Brain pericyte (primary cell): Measurements from ENCODE around the gene PEX16.
"Not testable (repeated sequence)": the region's sequence is repeated elsewhere in the genome, so short reads cannot be mapped to it uniquely, and the experiment has no call there.

Experiments
- DNase-seq: peaks from one replicate; pipeline ENCODE4 v3.0.0-alpha.2; 2012; ENCODE audit warnings: low read depth, low spot score

Gene PEX16

DNA sequence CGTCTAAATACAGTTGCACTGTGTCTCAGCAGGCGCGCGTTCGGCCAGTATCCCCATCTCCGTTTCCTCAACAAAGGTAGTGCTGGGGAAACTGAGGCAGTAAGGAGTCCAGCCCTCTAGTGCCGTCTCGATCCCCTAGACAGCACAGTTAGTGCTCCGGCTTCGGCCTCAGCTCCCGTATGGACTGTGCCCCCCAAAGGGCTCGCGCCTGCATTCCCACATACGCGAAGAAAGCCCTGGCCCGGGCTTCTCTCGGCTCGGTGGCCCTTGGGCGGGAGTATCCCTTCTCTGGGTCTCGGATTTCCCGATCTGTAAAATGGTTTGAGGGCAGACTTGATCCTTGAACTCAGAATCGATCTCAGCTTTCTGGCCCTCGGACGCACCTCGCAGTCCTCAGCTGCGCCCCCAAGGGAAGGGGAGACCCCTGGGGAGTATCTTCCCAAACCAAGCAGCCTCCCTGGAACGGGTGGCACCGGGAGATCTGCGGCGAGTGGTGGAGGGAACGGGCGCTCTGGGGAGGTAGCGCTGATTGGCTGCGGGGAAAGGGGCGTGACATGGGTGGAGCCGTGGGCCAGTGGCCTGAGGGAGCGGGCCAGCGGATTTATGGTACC is 759 bp upstream of the PEX16 start:
- DNase-seq: no peak

GRCh38 chr11:45917286-45917622 is 423 bp downstream of the PEX16 start:
- DNase-seq: no peak

DNA sequence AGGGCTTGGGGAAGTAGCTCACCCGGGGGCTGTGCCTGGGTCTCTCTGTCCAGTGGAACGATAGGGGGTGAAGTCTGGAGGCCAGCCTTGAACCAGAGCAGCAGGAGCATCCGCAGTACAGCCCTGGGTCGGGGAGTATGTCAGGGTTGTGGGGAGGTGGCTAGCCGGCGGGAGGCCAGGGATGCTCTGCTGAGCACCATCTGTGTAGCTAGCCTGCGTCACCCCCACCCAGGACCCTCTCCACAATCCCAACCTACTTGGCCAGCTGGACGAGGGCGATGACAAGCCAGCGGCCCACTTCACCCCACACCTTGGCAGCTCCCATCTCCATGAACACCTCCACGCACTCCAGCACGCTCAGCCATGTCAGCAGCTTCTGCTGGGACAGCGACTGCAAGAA is 2.2 kb downstream of the PEX16 start:
- no peak for DNase-seq

GRCh38 chr11:45913942-45914635 is 3.6 kb downstream of the PEX16 start:
- DNase-seq: no peak

GRCh38 chr11:45913514-45913913 is 4.2 kb downstream of the PEX16 start:
- DNase-seq: no peak

DNA sequence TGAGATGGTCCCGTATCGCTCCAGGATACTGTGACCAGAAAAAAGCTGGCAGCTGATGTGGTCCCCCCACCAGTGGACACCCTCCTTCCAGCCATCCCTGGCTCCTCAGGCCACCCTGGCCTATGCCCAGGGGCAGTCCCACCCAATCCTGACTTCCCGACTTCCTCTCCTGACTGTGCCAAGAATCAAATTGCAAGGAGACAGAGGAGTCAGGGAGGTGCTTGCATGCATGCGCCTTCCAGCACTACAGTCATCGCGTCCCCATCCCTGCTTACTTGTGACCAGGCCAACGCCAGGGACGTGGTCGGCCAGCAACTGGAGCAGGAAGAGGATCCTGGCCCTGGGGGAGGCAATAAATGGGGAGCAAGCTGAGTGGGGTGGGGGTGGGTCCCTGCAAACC is 7.1 kb downstream of the PEX16 start:
- no peak for DNase-seq

DNA sequence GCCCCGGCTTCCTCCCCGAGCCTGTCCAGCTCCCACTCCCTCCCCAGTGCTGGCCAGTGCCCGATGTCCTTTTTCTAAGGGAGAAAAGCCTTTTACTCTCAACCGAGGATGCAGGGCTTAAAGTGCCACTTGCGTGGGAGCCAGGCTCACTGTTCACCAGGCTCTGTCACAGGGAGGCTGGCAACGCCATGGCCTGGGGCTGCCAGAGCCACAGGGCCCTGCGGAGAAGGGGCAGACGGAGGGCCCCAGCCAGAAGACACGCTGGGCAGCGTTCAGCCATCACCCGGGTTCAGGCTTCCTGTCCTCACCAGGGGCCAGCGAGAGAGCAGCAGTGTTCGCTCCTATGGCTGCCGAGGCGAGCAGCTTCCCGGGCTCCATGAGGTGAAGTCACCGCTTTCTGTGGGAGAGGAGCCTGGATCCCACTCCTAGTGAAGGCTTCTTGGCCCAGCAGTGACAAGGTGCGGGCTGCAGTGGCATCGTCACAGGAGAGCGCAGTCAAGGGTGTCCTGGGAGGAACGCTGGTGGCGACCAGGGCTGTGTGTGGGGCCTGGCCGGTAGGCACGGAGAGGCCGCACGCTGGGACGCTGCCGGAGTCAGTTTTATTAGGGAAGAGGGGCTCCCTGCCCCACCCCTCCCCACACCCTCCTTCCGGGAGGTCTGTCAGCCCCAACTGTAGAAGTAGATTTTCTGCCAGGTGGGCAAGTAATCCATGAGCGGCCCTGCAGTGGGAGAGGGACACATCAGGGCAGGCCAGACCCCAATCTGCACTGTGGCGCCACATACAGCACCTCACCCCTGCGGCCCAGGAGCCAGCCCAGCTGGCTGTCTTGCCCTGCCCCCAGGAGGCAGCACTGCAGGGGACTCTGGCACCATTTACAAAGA is 7.8 kb downstream of the PEX16 start:
- DNase-seq: no peak

- DNase-seq: no peak
Observed at GRCh38 chr11:45907911-45908370, 9.7 kb downstream of the PEX16 start.

DNA sequence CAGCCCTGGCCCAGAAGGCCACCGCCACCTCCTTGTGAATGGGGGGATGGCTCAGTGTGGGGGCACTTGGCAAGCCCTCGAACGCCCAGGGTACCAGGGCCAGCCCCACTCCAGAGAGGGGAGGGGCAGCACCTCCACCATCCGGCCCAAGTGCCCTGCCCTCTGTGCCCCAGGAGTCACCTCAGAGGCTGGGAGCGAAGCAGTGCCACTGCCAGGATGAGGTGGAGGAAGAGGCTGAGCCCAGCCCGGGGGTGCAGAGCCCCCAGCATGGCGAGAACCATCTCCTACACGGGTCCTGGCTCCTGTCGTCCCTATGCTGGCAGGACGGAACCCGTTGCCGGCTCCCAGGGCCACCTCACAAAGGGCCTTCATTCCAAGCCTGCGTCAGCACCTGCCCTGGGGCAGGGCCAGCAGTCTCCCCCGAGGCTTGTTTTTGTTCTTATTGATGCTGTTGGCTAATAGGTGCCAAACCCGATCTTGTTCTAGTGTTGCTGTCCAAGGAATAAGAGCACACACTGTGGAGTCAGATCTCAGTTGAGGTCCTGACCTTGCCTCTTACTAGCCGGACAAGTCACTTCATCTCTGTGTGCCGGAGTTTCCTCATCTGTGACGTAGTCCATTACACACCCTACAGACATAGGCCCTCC is 10.6 kb downstream of the PEX16 start, which contains the start of gene FREY1:
TSS of gene FREY1 (minus strand) at position 307 of the 647 bp plus-strand sequence. CDS start at position 281, 26 bp downstream.
- no peak for DNase-seq

GRCh38 chr11:45906096-45906682 is 11.5 kb downstream of the PEX16 start:
- no peak for DNase-seq

DNA sequence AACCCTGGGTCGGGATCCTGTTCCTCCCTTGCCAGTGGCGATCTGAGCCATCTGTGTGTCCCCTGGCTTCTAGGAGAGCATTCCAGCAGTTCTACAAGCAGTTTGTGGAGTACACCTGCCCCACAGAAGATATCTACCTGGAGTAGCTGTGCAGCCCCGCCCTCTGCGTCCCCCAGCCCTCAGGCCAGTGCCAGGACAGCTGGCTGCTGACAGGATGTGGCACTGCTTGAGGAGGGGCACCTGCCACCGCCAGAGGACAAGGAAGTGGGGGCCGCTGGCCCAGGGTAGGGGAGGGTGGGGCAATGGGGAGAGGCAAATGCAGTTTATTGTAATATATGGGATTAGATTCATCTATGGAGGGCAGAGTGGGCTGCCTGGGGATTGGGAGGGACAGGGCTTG is 12.1 kb downstream of the PEX16 start:
- DNase-seq: not testable (repeated sequence)

DNA sequence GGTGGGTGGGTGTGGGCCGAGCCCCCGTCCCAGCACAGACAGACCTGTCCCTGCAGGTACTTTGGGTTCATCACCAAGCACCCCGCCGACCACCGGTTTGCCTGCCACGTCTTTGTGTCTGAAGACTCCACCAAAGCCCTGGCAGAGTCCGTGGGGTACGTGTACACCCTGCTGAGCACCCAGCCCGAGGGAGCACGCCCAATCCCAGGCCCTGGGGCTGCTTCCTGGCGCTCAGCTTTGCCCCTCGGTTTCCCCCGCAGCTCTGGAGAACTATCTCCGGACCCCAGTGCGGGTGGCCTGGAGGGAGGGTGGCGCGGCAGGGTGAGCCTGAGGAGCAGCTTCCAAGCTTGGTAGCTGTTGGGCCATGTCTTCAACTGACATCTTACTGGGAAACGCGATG is 12.6 kb downstream of the PEX16 start:
- DNase-seq: no peak

DNA sequence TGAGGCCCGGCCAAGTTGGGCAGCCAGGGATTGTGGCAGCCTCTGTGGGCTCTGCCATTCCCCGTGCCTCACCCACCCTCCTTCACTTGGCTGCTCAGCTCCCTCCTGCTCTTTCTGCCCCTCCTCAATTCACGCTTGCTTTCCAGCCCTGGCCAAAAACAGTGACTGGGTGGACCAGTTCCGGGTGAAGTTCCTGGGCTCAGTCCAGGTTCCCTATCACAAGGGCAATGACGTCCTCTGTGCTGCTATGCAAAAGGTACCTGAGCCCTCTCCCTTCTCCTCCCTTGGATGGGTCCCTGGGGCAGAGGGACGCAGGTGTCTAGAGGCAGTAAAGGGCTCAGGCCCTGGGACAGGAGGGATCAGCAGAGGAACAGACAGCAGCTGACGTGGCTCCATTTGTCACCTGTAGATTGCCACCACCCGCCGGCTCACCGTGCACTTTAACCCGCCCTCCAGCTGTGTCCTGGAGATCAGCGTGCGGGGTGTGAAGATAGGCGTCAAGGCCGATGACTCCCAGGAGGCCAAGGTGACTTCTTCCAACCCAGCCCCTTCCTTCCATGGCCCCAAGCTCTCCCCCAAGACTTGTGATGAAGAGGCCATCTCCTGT is 13.3 kb downstream of the PEX16 start:
- DNase-seq: no peak

DNA sequence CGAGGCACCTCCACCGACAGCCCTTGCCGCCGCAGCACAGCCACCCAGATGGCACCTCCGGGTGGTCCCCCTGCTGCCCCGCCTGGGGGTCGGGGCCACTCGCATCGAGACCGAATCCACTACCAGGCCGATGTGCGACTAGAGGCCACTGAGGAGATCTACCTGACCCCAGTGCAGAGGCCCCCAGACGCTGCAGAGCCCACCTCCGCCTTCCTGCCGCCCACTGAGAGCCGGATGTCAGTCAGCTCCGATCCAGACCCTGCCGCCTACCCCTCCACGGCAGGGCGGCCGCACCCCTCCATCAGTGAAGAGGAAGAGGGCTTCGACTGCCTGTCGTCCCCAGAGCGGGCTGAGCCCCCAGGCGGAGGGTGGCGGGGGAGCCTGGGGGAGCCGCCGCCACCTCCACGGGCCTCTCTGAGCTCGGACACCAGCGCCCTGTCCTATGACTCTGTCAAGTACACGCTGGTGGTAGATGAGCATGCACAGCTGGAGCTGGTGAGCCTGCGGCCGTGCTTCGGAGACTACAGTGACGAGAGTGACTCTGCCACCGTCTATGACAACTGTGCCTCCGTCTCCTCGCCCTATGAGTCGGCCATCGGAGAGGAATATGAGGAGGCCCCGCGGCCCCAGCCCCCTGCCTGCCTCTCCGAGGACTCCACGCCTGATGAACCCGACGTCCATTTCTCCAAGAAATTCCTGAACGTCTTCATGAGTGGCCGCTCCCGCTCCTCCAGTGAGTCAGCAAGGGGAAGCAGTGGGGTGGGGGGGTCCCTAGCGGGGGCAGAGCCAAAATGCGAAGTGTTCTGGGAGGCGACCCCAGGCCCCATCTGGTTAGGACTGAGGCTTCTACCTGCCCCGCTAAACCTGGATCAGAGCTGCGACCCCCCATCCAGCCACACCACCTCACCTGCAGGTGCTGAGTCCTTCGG is 15.0 kb downstream of the PEX16 start:
- DNase-seq: no peak

- DNase-seq: no peak
Observed at GRCh38 chr11:45901626-45902025, 16.1 kb downstream of the PEX16 start.

GRCh38 chr11:45900916-45901617 is 16.6 kb downstream of the PEX16 start:
- no peak for DNase-seq

DNA sequence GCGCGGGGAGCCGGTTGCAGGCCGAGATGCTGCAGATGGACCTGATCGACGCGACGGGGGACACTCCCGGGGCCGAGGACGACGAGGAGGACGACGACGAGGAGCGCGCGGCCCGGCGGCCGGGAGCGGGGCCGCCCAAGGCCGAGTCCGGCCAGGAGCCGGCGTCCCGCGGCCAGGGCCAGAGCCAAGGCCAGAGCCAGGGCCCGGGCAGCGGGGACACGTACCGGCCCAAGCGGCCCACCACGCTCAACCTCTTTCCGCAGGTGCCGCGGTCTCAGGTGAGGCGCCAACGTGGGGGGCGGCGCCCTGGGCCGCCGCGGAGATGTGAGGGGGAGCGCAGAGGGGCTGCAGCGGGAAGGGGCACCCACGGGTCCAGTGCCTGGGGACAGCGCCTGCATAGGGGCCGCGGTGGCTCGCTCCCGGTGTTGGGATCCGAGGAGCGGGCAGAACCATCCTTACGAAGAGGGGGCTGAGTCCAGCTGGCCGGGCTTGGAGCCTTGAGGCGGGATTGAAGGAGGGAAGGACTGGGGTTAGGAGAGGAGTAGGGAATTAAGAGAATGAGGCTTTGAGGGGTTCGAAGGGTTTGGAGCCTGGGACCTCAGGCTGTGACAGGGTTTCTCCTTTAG is 17.4 kb downstream of the PEX16 start:
- not testable (repeated sequence) for DNase-seq

DNA sequence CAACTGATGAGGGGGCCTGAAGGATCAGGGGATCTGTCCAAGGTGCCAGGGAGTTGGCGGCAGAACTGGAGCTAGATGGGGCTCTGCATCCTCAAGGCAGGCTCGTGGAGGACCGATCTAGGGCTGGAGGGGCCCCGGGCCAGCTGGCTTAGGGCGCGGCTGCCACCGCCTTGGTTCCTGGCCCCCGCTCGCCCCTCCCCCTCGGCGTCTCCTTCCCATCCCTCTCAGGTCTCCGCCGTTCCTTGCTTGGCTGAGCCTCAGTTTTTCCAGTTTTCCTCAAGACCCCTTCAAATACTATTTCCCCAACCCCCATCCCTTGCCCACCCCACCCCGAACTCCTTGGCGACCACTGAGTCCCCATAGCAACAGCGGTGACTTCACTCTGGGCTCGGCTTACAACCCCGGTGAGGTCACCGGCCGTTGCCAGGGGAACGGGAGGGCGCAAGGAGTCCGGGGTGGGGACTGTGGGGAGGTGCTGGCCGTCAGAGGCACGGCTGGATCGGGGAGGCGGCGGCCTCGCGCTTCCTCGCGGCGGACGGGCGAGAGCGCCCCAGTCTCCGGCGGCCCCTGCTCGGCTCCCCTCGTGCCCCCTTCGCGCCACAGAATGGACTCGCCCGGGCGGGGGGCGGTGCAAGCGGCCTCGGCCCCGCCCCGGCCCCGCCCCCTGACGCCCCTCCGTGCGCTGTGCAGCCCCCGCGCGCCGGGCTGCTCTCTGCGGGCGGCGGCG is 18.1 kb downstream of the PEX16 start:
- peak; percentile 57 for DNase-seq
